Measurements from ENCODE around the gene AIMP1. TPM values are rescaled to one million over a fixed set of nuclear protein-coding genes. Genes with fewer than 3 reads are reported as not detected.
"Not testable (repeated sequence)": the region's sequence is repeated elsewhere in the genome, so short reads cannot be mapped to it uniquely, and the experiment has no call there.

Gene AIMP1
- total RNA-seq, 1 donor from 2014 or later = 27.4 TPM

GRCh38 chr4:106371161-106371560, 54.8 kb downstream of the AIMP1 start:
- no peak for TF ChIP-seq CTCF (IDR thresholded peaks at IDR 0.05; ENCODE audit: insufficient read depth, low read length, severe bottlenecking)
- Histone ChIP-seq H3K36me3 (ENCODE audit: control insufficient read depth, insufficient read depth, low read length) (no peaks in the 10 kb centered on the region), H3K4me3 (ENCODE audit: low read depth, low read length) (no peak overlapping the region), H3K27me3 (ENCODE audit: control insufficient read depth, insufficient read depth, low read length) (no peaks in the 10 kb centered on the region)
- FAIRE-seq (no peak), DNase-seq (ENCODE audit: low read depth) (no peak)

DNA sequence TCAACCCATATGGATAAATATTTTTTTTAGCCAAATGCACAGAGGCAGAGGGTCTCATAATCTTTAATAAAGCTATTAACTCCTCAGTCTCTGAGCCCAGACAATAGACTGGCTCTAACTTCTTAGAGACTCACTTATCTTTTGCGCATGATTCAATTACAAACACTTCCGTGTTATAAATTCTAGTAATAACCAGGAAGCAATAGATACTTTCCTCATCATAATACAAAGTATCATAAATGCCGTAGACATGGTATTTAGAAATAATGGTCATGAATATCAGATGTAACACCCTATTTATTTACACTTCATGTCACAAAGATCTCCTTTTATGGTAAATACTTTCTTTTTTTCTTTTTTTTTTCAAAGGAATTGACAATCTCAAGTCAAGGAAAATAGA, 56.7 kb downstream of the AIMP1 start:
- no peaks in the 10 kb centered on the region for H3K36me3 ChIP-seq (ENCODE audit: control insufficient read depth, insufficient read depth, low read length)
- no peaks in the 10 kb centered on the region for H3K27me3 ChIP-seq (ENCODE audit: control insufficient read depth, insufficient read depth, low read length)
- no peak for TF ChIP-seq CTCF (IDR thresholded peaks at IDR 0.05; ENCODE audit: insufficient read depth, low read length, severe bottlenecking)
- no peak overlapping the region for H3K4me3 ChIP-seq (ENCODE audit: low read depth, low read length)
- FAIRE-seq = no peak
- DNase-seq (ENCODE audit: low read depth) = no peak

DNA sequence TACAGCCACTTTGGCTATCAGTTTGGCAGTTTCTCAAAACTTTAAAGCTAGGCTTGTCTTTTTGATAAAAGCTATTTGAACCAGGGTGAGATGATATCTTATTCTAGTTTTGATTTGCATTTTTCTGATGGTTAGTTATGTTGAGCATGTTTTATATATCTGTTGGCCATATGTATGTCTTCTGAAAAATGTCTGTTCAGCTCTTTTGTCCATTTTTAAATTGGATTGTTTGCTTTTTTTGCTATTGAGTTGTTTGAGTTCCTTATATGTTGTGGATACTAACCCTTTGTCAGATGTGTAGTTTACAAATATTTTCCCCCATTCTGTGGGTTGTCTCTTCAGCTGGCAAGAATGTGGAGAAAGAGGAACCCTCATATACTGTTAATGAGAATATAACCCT, 63.8 kb downstream of the AIMP1 start:
- no peak for FAIRE-seq

DNA sequence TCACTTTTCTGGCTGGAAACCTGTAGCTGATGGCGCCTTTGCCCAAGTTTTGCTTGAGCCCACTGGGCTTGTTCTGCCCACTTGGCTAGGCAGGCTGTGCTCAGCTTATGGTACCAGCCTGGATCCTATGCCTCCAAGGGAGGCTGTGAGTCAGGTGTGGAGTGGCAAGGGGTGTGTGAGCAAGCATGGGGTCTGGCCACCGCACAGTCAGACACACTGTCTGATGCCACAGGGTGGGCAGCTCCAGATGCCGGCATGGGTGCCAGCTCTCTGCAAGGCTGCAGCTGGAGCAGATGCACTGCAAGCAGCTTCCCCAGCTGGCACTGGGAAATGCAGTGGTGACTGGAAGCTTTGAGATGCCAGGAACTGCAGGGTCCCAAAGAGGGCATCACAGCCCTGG, 68.5 kb downstream of the AIMP1 start:
- no peak for FAIRE-seq

More for the DNA sequence above, 63.8 kb downstream of the AIMP1 start:
- Histone ChIP-seq H3K27me3 (ENCODE audit: control insufficient read depth, insufficient read depth, low read length) (no peaks in the 10 kb centered on the region), H3K36me3 (ENCODE audit: control insufficient read depth, insufficient read depth, low read length) (no peaks in the 10 kb centered on the region), H3K4me3 (ENCODE audit: low read depth, low read length) (no peak overlapping the region)
- DNase-seq (ENCODE audit: low read depth) = no peak
- no peak for TF ChIP-seq CTCF (IDR thresholded peaks at IDR 0.05; ENCODE audit: insufficient read depth, low read length, severe bottlenecking)

DNA sequence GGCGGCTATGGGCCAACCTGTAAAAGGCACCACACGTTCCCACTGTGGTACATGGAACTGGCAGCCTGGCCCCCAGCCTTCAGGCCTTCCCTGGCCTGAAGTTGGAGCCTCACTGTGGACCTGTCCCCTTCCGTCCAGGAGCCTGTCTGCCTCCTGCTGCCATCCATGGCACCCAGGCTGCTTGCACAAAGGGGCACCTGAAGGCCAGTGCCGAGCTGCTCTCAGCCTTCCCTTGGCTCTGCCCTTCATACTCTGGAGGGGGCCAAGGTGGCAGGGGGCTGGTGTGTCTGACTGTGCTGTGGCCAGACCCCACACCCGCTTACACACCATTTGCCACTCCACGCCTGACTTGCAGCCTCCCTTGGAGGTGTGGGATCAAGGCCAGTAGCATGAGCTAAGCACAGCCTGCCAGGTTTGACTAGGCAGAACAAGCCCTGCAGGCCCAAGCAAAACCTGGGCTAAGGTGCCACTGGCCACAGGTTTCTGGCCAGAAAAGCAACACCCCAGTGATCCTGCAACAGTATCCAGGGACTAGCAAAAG, 69.6 kb downstream of the AIMP1 start:
- DNase-seq (ENCODE audit: low read depth) = no peak
- Histone ChIP-seq H3K4me3 (ENCODE audit: low read depth, low read length) (no peak overlapping the region), H3K36me3 (ENCODE audit: control insufficient read depth, insufficient read depth, low read length) (no peaks in the 10 kb centered on the region), H3K27me3 (ENCODE audit: control insufficient read depth, insufficient read depth, low read length) (no peaks in the 10 kb centered on the region)
- TF ChIP-seq CTCF (IDR thresholded peaks at IDR 0.05; ENCODE audit: insufficient read depth, low read length, severe bottlenecking) = no peak
- no peak for FAIRE-seq

More for the DNA sequence above, 68.5 kb downstream of the AIMP1 start:
- no peak for DNase-seq (ENCODE audit: low read depth)
- H3K27me3 ChIP-seq (ENCODE audit: control insufficient read depth, insufficient read depth, low read length) = no peaks in the 10 kb centered on the region
- H3K36me3 ChIP-seq (ENCODE audit: control insufficient read depth, insufficient read depth, low read length) = no peaks in the 10 kb centered on the region
- TF ChIP-seq CTCF (IDR thresholded peaks at IDR 0.05; ENCODE audit: insufficient read depth, low read length, severe bottlenecking) = no peak
- H3K4me3 ChIP-seq (ENCODE audit: low read depth, low read length) = no peak overlapping the region

- DNase-seq (ENCODE audit: low read depth) (no peak), FAIRE-seq (no peak)
- Histone ChIP-seq H3K4me3 (ENCODE audit: low read depth, low read length) (no peak overlapping the region), H3K36me3 (ENCODE audit: control insufficient read depth, insufficient read depth, low read length) (no peaks in the 10 kb centered on the region), H3K27me3 (ENCODE audit: control insufficient read depth, insufficient read depth, low read length) (no peaks in the 10 kb centered on the region)
- TF ChIP-seq CTCF (IDR thresholded peaks at IDR 0.05; ENCODE audit: insufficient read depth, low read length, severe bottlenecking) = no peak
Observed at GRCh38 chr4:106395582-106395981, 79.2 kb downstream of the AIMP1 start.

DNA sequence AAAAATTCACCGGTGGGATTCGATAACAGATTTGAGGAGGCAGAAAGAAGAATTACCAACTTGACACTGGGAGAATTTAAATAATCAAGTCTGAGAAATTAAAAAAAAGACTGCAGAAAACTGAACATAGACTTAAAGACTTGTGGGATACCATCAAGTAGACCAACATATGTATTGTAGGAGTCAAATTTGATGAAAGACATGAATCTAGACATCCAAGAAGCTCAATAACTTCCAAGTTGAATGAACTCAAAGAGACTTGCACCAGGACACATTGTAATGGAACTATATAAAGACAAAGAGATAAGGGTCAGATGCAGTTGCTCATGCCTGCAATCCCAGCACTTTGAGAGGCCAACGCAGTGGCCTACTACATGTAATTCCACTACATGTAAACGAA, 82.5 kb downstream of the AIMP1 start:
- not testable (repeated sequence) for H3K36me3 ChIP-seq (ENCODE audit: control insufficient read depth, insufficient read depth, low read length); H3K4me3 ChIP-seq (ENCODE audit: low read depth, low read length); FAIRE-seq; DNase-seq (ENCODE audit: low read depth); H3K27me3 ChIP-seq (ENCODE audit: control insufficient read depth, insufficient read depth, low read length)

All from bronchial epithelial cell (primary cell).